Cardiac fibroblast (primary cell): ENCODE data around the gene MEF2B.

Experiments
- DNase-seq, 2 donors: peaks; one replicate each; pipeline versions ENCODE4 v3.0.0 to v3.0.0-alpha.2; 2010; ENCODE audit warnings: low read depth in 2 of 2
- H3K4me3 ChIP-seq, 2 donors: replicated peaks in 1 of 2; 1 replicate in 1 of 2; 2 replicates in 1 of 2; pipeline ENCODE4 v1.5.1; 2011; ENCODE audit warnings: low read depth in 2 of 2, low read length in 2 of 2, mild to moderate bottlenecking in 2 of 2, moderate library complexity in 1 of 2
- TF ChIP-seq, protein P1 (sequence below): IDR thresholded peaks from one replicate; pipeline ENCODE4 v1.5.1; 2011; ENCODE audit warnings: low read depth, mild to moderate bottlenecking, low read length, inconsistent platforms

The MEF2B gene

DNA sequence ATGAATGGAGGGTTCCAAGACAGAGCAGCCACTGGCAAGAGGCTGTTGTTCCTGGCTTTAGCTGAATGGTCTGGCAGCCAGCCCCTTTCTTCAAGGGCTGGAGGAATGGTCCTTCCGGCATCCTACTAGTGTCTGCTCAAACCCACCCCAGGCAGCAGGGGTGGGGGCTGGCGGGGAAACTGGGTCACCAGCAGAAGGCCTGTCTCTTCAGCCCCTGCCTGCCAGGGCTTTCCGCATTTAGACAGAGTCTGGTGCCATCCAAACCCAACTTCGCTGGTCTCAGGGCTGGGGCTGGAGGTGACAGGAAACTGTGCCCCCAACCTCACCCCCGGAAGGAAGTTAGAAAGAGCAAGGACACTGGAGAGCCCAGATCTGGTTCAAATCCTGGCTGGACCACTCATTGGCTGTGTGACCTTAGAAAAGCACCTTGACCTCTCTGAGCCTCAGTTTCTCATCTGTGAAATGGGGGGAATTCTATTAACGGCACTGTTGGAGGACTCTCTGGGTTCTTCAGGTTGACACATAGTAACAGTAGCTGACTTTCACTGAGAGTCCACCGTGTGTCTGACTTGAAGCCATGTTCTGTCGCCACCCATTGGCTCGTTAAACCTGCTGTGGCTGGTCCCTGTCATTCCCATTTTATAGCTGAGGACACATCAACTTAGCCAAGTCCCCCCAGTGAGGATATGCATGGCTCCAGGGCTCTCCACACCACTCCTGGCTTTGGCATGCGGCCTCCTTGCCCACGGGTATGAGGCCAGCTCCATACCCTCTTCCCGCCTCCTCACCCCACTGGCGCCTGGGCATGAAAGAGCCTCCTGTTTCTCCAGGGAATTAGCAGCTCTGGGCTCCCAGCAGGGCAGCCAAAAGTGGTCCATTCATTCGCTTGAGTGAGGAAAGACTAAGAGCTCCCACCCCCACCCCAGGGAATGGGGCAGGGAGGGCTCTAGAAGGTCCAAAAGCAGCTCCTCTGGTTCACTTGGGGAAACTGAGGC lies 35.6 kb upstream of the MEF2B start:
- TF ChIP-seq, protein P1, sequence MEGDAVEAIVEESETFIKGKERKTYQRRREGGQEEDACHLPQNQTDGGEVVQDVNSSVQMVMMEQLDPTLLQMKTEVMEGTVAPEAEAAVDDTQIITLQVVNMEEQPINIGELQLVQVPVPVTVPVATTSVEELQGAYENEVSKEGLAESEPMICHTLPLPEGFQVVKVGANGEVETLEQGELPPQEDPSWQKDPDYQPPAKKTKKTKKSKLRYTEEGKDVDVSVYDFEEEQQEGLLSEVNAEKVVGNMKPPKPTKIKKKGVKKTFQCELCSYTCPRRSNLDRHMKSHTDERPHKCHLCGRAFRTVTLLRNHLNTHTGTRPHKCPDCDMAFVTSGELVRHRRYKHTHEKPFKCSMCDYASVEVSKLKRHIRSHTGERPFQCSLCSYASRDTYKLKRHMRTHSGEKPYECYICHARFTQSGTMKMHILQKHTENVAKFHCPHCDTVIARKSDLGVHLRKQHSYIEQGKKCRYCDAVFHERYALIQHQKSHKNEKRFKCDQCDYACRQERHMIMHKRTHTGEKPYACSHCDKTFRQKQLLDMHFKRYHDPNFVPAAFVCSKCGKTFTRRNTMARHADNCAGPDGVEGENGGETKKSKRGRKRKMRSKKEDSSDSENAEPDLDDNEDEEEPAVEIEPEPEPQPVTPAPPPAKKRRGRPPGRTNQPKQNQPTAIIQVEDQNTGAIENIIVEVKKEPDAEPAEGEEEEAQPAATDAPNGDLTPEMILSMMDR = no peak
- DNase-seq = no peak
- no peak overlapping the region for H3K4me3 ChIP-seq

DNA sequence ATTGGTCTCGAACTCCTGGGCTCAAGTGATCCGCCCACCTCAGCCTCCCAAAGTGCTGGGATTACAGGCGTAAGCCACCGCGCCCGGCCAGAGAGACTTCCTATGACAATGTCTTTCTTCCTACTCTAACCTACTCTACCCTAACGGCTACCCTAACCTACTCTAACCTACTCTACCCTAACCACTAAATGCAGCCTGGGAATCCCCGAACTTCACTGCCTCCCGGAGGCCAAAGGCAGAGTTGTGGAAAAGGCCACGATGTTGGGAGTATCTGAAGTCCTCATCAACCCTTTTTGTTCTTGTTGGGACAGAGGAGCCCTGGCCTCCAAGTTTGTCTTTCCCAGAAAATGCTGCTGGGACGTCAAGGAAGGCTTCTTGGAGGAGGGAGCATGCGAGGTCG lies 34.1 kb upstream of the MEF2B start:
- TF ChIP-seq, protein P1 = no peak
- no peak overlapping the region for H3K4me3 ChIP-seq
- no peak for DNase-seq

DNA sequence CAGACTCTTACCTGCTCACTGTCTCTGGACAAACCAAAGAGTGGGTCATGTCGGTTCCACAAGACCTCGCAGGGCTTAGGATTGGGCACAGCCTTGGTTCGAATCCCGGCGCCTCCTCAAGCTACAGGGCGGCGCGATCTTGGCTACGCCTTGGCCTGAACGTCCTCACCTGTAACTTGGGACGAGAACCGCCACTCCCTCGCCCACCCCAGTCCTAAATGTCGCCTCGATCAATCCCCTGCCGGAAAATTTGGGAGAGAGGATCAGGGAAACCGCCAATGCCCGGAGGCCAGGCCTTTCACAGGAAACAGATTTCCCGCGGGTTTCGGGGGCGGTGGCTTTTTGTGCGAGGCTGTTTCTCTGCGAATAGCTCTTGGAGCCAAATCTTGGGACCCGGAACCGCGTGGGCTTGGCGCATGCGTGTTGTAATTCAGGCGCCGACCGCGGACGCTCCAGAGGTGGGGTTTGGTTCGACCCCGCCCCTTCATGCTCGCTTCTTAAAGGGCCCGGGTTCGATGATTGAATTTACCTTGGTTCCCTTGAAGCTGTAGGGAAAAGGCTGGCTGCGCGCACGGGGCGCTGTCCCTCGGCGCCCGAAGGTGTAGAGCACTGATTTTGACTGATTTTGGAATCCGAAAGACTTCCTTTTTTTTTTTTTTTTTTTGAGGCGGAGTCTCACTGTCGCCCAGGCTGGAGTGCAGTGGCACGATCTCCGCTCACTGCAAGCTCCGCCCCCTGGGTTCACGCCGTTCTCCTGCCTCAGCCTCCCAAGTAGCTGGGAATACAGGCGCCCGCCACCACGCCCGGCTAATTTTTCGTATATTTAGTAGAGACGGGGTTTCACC lies 33.2 kb upstream of the MEF2B start, which contains the start of gene NR2C2AP:
NR2C2AP (minus strand) TSS at position 403 of the 845 bp plus-strand sequence; CDS start at position 49, 354 bp downstream.
- H3K4me3 ChIP-seq = peak within 1 kb of the TSS; percentile 64 to 72
- DNase-seq = peak; percentile 93 to 94
- TF ChIP-seq, protein P1 = no peak

DNA sequence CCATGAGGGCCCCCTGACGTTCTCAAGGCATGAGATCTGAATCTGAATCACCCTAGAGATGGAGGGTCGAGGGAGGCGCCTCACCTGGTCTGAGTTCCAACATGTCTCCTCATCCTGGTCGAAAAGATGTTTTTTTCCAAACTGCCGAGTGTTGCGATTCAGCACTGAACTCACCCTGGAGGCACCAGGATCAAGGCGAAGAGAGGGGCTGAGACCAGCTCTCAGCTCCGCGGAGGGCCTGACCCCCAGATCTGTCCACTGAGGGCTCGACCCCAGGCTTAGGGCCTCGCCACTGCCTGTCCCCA lies 32.6 kb upstream of the MEF2B start:
- H3K4me3 ChIP-seq = peak overlapping the region; percentile 64 to 72
- TF ChIP-seq, protein P1 = no peak
- DNase-seq = no peak

DNA sequence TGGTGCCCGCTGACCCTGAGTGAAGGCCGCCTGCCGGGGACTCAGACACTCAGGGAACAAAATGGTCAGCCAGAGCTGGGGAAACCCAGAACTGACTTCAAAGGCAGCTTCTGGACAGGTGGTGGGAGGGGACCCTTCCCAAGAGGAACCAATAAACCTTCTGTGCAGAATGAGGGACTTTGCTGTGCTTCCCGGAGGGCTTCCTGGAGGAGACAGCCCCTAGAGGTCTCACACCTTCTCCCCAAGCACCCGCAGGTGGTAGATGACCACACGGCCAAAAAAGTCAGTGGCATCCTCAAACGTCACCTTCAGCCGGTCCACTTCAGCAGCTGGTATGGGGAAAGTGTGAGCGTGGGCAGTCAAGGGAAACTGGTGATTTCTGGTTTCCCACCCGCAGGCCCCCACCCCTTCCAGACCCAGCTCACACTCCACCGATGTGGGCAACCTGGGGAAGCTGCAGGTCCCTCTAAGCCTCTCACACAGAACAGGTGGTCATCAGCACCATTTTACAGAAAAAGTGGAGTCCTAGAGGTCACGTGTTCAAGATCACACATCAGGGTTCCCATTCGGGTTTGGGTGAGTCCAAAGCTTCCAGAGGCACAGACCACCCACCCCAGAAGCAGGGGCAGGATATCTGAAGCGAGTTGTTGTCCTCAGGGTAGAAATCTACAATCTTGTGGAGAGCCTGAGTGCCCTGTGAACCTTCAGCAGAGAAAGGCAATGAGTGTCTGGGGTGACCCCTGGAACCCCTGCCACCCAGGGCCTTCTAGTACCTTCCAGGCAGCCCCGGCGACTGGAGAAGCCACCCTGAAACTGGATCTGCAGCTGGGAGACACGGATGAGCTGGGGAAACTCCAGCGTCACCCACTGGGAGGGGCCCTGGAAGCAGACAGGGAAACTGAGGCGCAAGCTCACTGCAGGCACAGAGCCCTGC lies 31.9 kb upstream of the MEF2B start:
- no peak for DNase-seq
- TF ChIP-seq, protein P1 = no peak
- peak overlapping the region; percentile 2 to 72 for H3K4me3 ChIP-seq

DNA sequence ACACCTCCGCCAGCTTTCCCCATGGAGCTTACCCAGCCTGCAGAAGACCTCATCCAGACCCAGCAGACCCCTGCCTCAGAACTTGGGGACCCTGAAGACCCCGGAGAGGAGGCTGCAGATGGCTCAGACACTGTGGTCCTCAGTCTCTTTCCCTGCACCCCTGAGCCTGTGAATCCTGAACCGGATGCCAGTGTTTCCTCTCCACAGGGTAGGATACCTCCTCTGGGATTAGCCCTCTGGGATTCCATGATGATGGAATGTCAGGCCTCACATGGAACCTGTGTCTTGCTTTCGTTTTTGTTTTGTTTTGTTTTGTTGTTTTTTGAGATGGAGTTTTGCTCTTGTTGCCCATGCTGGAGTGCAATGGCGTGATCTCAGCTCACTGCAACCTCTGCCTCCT lies 23.9 kb upstream of the MEF2B start:
- no peak for DNase-seq
- peak overlapping the region in 1 of 2 donors; percentile 83 for H3K4me3 ChIP-seq
- TF ChIP-seq, protein P1 = no peak
